IPS-18a (cell line): ENCODE measurements around the gene CMTM6.
"Not testable (repeated sequence)": the region's sequence is repeated elsewhere in the genome, so short reads cannot be mapped to it uniquely, and the experiment has no call there.

ENCODE experiments used
- H3K27ac ChIP-seq: one replicate; pipeline ENCODE4 v1.5.1; 2013; ENCODE audit warnings: low read length
- H3K27me3 ChIP-seq: one replicate; pipeline ENCODE4 v1.6.1; 2013; ENCODE audit warnings: mild to moderate bottlenecking, low read length; ENCODE audit not compliant: control insufficient read depth, insufficient read depth
- H3K36me3 ChIP-seq: one replicate; pipeline ENCODE4 v1.6.1; 2013; ENCODE audit warnings: low read depth, low read length; ENCODE audit not compliant: control insufficient read depth
- H3K4me1 ChIP-seq: one replicate; pipeline ENCODE4 v1.6.1; 2013; ENCODE audit warnings: low read depth, low read length; ENCODE audit not compliant: control insufficient read depth
- H3K4me3 ChIP-seq: one replicate; pipeline ENCODE4 v1.5.1; 2013; ENCODE audit warnings: low read length
- H3K9ac ChIP-seq: one replicate; pipeline ENCODE4 v1.6.1; 2013; ENCODE audit warnings: mild to moderate bottlenecking, low read length, moderate library complexity
- H3K9me3 ChIP-seq: one replicate; pipeline ENCODE4 v1.6.1; 2013; ENCODE audit warnings: low read depth, low read length; ENCODE audit not compliant: control insufficient read depth

The CMTM6 gene

GRCh38 chr3:32481791-32482631 is 20.6 kb downstream of the CMTM6 start:
- Histone ChIP-seq H3K4me3 (no peak overlapping the region), H3K9me3 (no peaks in the 10 kb centered on the region), H3K4me1 (no peaks in the 10 kb centered on the region), H3K36me3 (peaks cover 21% of the 10 kb centered on the region), H3K9ac (no peak overlapping the region), H3K27ac (no peak overlapping the region), H3K27me3 (no peaks in the 10 kb centered on the region)

DNA sequence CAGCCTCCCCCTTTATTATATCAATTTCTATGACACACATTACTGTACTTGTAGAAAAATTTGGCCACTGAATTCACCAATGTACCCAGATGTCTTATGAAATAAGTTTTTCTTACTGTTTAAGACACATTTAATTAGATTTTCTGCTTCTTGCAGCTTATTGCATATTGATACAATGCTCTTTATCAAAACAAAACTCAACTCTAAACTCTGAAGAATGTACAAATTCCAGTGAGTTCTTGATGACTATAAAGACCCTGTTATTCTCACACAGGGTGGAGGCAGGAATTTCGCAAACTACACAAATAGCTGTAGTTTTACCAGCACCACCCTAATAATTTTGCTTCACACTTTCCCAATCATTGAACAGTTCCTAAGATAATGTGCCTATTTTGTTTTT is 22.0 kb downstream of the CMTM6 start:
- Histone ChIP-seq H3K4me1 (no peaks in the 10 kb centered on the region), H3K27me3 (no peaks in the 10 kb centered on the region), H3K4me3 (no peak overlapping the region), H3K27ac (no peak overlapping the region), H3K9ac (no peak overlapping the region), H3K36me3 (peaks cover 13% of the 10 kb centered on the region), H3K9me3 (no peaks in the 10 kb centered on the region)

DNA sequence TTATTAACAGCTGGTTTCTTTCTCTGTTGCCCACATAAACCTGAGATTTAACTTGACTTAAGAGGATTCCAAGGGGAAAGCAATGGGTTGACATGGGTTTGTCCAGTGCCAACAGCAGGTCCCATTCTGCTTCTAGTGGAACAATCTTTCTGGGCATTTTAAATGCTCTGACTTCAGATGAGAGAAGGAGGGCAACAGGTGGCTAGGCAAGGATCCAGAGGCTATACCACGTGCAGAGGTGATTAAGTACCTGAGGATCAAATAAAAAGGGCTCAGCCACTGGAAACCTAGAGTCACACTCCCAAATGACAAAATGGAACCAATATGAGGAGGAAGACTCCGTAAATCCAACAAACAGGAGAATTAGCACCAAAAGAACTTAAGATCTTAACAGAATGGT is 28.5 kb downstream of the CMTM6 start:
- no peak overlapping the region for H3K9ac ChIP-seq
- no peaks in the 10 kb centered on the region for H3K27me3 ChIP-seq
- H3K36me3 ChIP-seq, result no peaks in the 10 kb centered on the region
- H3K9me3 ChIP-seq, result no peaks in the 10 kb centered on the region
- H3K4me1 ChIP-seq, result no peaks in the 10 kb centered on the region
- H3K27ac ChIP-seq, result no peak overlapping the region
- H3K4me3 ChIP-seq, result no peak overlapping the region

GRCh38 chr3:32472151-32472550 is 30.5 kb downstream of the CMTM6 start:
- not testable (repeated sequence) for H3K4me3 ChIP-seq, H3K27me3 ChIP-seq, H3K9me3 ChIP-seq, H3K27ac ChIP-seq, H3K4me1 ChIP-seq, H3K36me3 ChIP-seq, H3K9ac ChIP-seq

DNA sequence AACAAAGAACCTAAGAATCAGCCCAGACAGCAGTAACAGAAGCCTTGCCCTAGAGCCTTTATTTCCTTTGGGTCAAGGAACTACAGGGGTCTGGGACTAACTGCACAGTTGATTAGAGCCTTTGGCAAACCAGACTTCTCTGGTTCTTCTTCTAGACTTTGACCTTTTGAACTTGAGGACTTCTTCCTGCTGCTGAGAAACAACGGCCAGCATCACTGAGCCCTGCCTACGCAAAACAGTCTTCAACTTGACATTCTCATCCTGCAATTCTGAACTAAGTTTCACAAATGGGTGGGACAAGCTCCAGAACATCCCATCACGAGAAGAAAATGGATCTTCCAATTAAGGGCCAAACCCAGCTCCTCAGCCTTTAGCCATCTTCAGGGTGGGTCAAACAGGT is 31.4 kb downstream of the CMTM6 start:
- Histone ChIP-seq H3K9ac (no peak overlapping the region), H3K4me3 (no peak overlapping the region), H3K36me3 (no peaks in the 10 kb centered on the region), H3K27me3 (no peaks in the 10 kb centered on the region), H3K9me3 (no peaks in the 10 kb centered on the region), H3K27ac (no peak overlapping the region), H3K4me1 (no peaks in the 10 kb centered on the region)

GRCh38 chr3:32470362-32470761 is 32.3 kb downstream of the CMTM6 start:
- Histone ChIP-seq H3K4me3 (no peak overlapping the region), H3K27me3 (no peaks in the 10 kb centered on the region), H3K4me1 (no peaks in the 10 kb centered on the region), H3K9ac (no peak overlapping the region), H3K27ac (no peak overlapping the region), H3K9me3 (no peaks in the 10 kb centered on the region), H3K36me3 (no peaks in the 10 kb centered on the region)

GRCh38 chr3:32469151-32469874 is 33.3 kb downstream of the CMTM6 start:
- no peak overlapping the region for H3K9ac ChIP-seq

GRCh38 chr3:32467333-32468070 is 35.1 kb downstream of the CMTM6 start:
- Histone ChIP-seq H3K9me3 (no peaks in the 10 kb centered on the region), H3K4me3 (peak overlapping the region; percentile 25), H3K9ac (no peak overlapping the region)

More at GRCh38 chr3:32469151-32469874, 33.3 kb downstream of the CMTM6 start:
- no peak overlapping the region for H3K27ac ChIP-seq
- H3K27me3 ChIP-seq, result no peaks in the 10 kb centered on the region
- H3K4me1 ChIP-seq, result no peaks in the 10 kb centered on the region
- H3K4me3 ChIP-seq, result no peak overlapping the region
- H3K36me3 ChIP-seq, result no peaks in the 10 kb centered on the region
- no peaks in the 10 kb centered on the region for H3K9me3 ChIP-seq

DNA sequence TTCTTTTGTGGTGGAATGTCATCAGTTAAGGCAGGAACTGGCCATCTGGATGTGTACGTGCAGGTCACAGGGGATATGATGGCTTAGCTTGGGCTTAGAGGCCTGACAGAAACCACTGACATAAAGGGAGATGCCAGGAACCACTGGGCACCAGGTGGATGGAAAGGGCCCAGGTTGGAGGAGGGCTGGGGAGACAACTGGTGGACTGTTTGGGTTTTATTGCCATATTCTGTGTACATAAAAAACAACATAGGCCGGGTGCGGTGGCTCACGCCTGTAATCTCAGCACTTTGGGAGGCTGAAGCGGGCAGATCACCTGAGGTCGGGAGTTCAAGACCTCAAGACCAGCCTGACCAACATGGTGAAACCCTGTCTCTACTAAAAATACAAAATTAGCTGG is 35.8 kb downstream of the CMTM6 start:
- not testable (repeated sequence) for H3K9me3 ChIP-seq, H3K27me3 ChIP-seq, H3K36me3 ChIP-seq, H3K4me3 ChIP-seq, H3K9ac ChIP-seq, H3K27ac ChIP-seq
- H3K4me1 ChIP-seq, result peaks cover 10% of the 10 kb centered on the region

More at GRCh38 chr3:32467333-32468070, 35.1 kb downstream of the CMTM6 start:
- no peaks in the 10 kb centered on the region for H3K36me3 ChIP-seq
- no peaks in the 10 kb centered on the region for H3K27me3 ChIP-seq
- no peak overlapping the region for H3K27ac ChIP-seq
- H3K4me1 ChIP-seq, result peaks cover 4% of the 10 kb centered on the region

- H3K4me3 ChIP-seq, H3K9me3 ChIP-seq, H3K9ac ChIP-seq, H3K27me3 ChIP-seq, H3K27ac ChIP-seq, H3K36me3 ChIP-seq: not testable (repeated sequence)
- H3K4me1 ChIP-seq, result peaks cover 27% of the 10 kb centered on the region
These were observed 37.9 kb downstream of the CMTM6 start for GRCh38 chr3:32464726-32465125.

GRCh38 chr3:32463415-32463814 is 39.2 kb downstream of the CMTM6 start:
- not testable (repeated sequence) for H3K4me3 ChIP-seq, H3K27me3 ChIP-seq, H3K9ac ChIP-seq, H3K27ac ChIP-seq, H3K9me3 ChIP-seq, H3K36me3 ChIP-seq
- H3K4me1 ChIP-seq, result peaks cover 32% of the 10 kb centered on the region
